ENCODE measurements around the gene PRR23E.

PRR23E gene

GRCh38 chr3:127200086-127200691 is 7.3 kb downstream of the PRR23E start:
- DNase-seq (ENCODE audit: low read depth) = no peak
- TF ChIP-seq, protein P1, sequence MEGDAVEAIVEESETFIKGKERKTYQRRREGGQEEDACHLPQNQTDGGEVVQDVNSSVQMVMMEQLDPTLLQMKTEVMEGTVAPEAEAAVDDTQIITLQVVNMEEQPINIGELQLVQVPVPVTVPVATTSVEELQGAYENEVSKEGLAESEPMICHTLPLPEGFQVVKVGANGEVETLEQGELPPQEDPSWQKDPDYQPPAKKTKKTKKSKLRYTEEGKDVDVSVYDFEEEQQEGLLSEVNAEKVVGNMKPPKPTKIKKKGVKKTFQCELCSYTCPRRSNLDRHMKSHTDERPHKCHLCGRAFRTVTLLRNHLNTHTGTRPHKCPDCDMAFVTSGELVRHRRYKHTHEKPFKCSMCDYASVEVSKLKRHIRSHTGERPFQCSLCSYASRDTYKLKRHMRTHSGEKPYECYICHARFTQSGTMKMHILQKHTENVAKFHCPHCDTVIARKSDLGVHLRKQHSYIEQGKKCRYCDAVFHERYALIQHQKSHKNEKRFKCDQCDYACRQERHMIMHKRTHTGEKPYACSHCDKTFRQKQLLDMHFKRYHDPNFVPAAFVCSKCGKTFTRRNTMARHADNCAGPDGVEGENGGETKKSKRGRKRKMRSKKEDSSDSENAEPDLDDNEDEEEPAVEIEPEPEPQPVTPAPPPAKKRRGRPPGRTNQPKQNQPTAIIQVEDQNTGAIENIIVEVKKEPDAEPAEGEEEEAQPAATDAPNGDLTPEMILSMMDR (conservative IDR thresholded peaks at IDR 0.05; ENCODE audit: low read depth, low read length) = no peak
- H3K4me3 ChIP-seq (ENCODE audit: low read length) = no peak overlapping the region

DNA sequence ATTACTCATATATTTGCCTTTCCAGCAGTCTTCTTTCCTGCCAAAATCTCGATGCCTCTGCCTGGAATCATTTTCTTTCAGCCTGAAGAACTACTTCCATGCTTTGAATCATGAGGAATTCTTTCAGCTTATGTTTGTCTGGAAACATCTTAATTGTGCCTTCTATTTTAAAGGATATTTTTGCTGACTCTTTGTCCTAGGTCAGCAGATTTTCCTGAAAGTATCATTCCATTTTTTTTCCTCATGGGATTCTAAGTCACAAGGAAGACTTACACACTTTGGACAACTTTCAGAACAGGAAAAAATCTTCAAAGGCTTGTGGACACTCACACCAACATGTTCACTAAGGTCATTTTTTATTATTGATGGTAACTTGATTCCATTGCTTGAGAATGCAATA is 10.1 kb downstream of the PRR23E start:
- H3K4me3 ChIP-seq (ENCODE audit: low read length) = no peak overlapping the region
- no peak for DNase-seq (ENCODE audit: low read depth)
- TF ChIP-seq, protein P1 (conservative IDR thresholded peaks at IDR 0.05; ENCODE audit: low read depth, low read length) = no peak

DNA sequence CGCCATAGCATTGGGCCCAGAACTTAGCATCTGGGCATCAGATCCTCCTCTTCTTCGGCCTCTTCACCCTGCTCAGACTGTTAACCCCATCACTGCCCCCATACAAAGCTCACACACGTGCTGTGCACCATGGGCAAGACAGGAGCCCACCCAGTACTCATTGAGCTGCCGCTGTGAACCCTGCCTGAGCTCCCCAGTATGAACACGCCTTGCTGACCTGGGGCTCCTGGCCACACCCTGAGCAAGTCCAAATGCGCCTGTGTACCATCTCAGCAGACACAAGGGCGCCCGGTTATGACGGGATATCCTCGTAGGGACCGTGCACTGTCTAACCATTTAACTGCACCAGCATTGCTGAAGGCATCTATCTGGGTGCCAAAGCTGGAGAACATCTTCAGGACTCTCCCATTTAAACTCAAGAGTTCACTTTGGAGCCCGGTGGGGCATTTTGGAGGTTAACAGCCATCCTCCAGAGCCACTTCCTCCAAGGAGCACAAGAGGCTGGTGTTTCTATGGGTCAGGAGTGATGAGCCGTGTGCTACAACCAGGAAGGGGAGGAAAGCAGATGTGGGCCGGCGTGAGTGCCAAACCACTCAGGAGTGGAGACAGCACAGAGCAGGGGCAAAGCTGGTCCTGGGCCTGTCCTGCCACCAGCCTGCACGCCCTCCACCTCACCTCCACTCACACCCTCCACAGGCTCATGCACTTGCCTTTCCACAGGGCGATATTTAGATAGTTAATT is 12.1 kb downstream of the PRR23E start:
- no peak for DNase-seq (ENCODE audit: low read depth)
- no peak overlapping the region for H3K4me3 ChIP-seq (ENCODE audit: low read length)
- TF ChIP-seq, protein P1 (conservative IDR thresholded peaks at IDR 0.05; ENCODE audit: low read depth, low read length) = no peak

DNA sequence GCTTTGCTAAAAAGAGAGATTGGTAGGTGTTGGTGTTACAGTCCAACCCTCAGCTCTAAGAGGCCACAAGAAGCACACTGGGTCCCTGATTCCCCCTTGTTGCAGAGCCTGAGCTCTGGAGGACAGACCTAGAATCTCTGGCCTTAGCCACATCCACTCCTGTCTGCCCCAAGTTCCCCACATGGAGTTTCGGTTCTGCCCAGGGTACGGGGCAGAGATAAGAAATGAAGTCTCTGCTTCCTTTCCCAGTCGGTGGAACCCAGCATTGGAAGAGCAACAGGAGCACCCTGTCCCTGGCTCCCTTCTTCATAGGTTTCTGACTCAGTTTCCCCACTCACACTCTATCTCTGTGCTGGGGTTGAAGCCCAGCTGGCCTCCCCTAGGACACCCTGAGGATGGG is 13.2 kb downstream of the PRR23E start:
- no peak overlapping the region for H3K4me3 ChIP-seq (ENCODE audit: low read length)
- no peak for DNase-seq (ENCODE audit: low read depth)
- TF ChIP-seq, protein P1 (conservative IDR thresholded peaks at IDR 0.05; ENCODE audit: low read depth, low read length) = no peak

DNA sequence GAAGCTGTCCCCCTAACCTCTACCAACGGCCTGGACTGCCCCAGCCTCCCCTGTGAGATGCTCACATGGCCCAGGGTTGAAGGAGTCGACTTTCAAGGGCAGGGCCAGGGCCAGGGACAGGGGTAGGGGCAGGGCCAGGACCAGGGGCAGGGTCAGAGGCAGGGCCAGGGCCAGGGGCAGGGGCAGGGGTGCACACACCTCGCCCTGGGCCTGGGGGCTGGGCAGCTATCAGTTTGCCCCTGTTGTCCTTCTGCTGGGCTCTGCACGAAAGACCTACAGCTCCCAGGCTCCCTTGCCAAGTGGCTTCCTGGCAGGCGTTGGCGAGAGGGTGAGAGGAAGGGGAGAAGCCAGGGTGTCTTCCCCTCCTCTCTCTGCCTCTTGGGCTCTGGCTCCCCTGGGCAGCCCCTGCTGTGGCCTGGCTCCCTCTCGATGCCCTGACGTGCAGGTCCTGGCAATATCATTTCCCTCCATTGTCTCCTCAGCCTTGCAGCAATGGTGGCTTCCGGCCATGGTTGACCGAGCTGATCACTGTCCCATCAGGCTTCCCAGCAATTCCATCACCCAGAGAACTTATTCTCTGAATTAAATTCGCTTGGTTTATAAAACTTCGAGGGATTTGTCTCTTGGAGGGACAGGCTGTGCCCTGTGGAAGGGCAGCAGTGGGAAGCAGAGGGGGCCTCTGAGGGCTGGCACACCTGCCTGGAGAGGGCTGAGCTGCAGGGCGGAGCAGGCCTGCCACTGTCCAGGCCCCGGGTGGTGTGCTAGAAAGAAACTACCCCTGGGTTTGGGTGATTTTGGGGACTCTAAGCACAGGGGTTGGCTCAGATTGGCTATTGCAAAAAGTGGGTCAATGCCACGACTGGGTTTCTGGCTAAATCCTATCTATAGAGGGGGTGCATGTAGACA is 13.9 kb downstream of the PRR23E start:
- no peak for DNase-seq (ENCODE audit: low read depth)
- no peak overlapping the region for H3K4me3 ChIP-seq (ENCODE audit: low read length)
- TF ChIP-seq, protein P1 (conservative IDR thresholded peaks at IDR 0.05; ENCODE audit: low read depth, low read length) = no peak

DNA sequence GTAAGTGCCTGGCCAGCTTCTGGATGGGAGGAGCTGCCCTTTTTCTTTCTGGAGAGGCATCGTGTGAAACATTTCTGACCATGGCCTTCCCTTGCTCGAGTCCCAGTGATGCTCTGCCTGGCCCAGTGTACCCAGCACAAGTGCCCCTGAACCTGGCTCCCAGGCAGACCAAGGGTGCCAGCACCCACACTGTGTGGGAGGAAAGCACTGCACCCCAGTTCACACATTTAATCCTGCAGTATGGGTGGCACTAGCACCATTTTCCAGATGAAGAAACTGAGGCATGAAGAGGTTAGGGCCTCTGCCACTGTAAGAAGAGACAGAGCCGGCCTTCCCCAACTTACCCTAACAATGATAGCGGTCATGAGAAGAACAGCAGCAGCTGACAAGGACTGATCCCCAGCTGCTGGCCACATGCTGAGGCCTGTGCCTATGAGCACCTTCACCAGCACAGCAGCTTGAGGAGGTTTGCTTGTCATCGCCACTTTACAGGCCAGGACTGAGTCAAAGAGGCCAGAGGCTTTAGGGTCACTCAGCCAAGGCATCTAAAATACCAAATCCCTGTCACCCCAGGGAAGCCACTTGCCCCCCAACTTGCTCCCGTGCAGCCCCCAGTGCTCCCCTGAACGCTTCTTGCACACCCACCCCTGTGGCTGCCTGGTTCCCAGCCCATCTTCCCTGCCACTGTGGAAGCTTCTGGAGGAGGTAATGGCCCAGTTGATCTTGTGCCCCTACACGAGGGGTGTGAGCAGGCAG is 15.0 kb downstream of the PRR23E start:
- no peak overlapping the region for H3K4me3 ChIP-seq (ENCODE audit: low read length)
- DNase-seq (ENCODE audit: low read depth) = no peak
- TF ChIP-seq, protein P1 (conservative IDR thresholded peaks at IDR 0.05; ENCODE audit: low read depth, low read length) = no peak
